HEK293T (cell line): ENCODE results near the gene RASD1.

Source experiments
- CTCF ChIA-PET: fragments of 350-600 bp; formaldehyde crosslinking; extraction: SDS; loops from one replicate; lab custom pipeline; 2021; ENCODE audit warnings: antibody characterized with exemption, inconsistent platforms; lab: Yijun Ruan, JAX
- POLR2A ChIA-PET: fragments of 350-600 bp; formaldehyde crosslinking; extraction: SDS; loops from one replicate; lab custom pipeline; 2020; ENCODE audit warnings: antibody characterized with exemption, inconsistent platforms; lab: Yijun Ruan, JAX
- DNase-seq: peaks from one replicate; pipeline ENCODE4 v3.0.0; 2012; ENCODE audit warnings: mixed read lengths; ENCODE audit errors: extremely low spot score
- ARNT ChIP-seq: fragments of 450-650 bp; IDR thresholded peaks from 2 replicates; pipeline ENCODE4 v1.6.1; 2017; ENCODE audit warnings: mild to moderate bottlenecking
- BHLHE40 ChIP-seq: fragments of 450-650 bp; IDR thresholded peaks from 2 replicates; pipeline ENCODE4 v1.6.1; 2016; ENCODE audit warnings: mild to moderate bottlenecking, moderate library complexity, borderline replicate concordance
- CTBP1 ChIP-seq: fragments of 450-650 bp; IDR thresholded peaks from 2 replicates; pipeline ENCODE4 v1.6.1; 2016; ENCODE audit warnings: borderline replicate concordance
- ELF4 ChIP-seq: fragments of 450-650 bp; IDR thresholded peaks from 2 replicates; pipeline ENCODE4 v1.6.1; 2017; ENCODE audit warnings: antibody characterized with exemption
- FOXA1 ChIP-seq: fragments of 450-650 bp; IDR thresholded peaks from 2 replicates; pipeline ENCODE4 v1.6.1; 2016; ENCODE audit warnings: mild to moderate bottlenecking
- FOXK2 ChIP-seq: fragments of 450-650 bp; IDR thresholded peaks from 2 replicates; pipeline ENCODE4 v1.6.1; 2016; ENCODE audit warnings: mild to moderate bottlenecking
- FOXM1 ChIP-seq: fragments of 450-650 bp; IDR thresholded peaks from 2 replicates; pipeline ENCODE4 v1.6.1; 2017; ENCODE audit warnings: mild to moderate bottlenecking, borderline replicate concordance
- HDGF ChIP-seq: fragments of 450-650 bp; IDR thresholded peaks from 2 replicates; pipeline ENCODE4 v1.6.1; 2017; ENCODE audit warnings: antibody characterized with exemption, borderline replicate concordance
- L3MBTL2 ChIP-seq: fragments of 450-650 bp; conservative IDR thresholded peaks from 2 replicates; pipeline ENCODE4 v1.6.1; 2016; ENCODE audit warnings: mild to moderate bottlenecking
- LEF1 ChIP-seq: fragments of 450-650 bp; IDR thresholded peaks from 2 replicates; pipeline ENCODE4 v1.6.1; 2017; ENCODE audit warnings: mild to moderate bottlenecking, borderline replicate concordance
- NFRKB ChIP-seq: fragments of 450-650 bp; IDR thresholded peaks from 2 replicates; pipeline ENCODE4 v1.6.1; 2016; ENCODE audit warnings: mild to moderate bottlenecking, moderate library complexity
- PKNOX1 ChIP-seq: fragments of 450-650 bp; IDR thresholded peaks from 2 replicates; pipeline ENCODE4 v1.6.1; 2016
- SP1 ChIP-seq: fragments of 450-650 bp; IDR thresholded peaks from 2 replicates; pipeline ENCODE4 v1.6.1; 2017
- SUZ12 ChIP-seq: fragments of 450-650 bp; IDR thresholded peaks from 2 replicates; pipeline ENCODE4 v1.6.1; 2016; ENCODE audit warnings: mild to moderate bottlenecking
- TARDBP ChIP-seq: fragments of 450-650 bp; IDR thresholded peaks from 2 replicates; pipeline ENCODE4 v1.6.1; 2016
- ZNF384 ChIP-seq: fragments of 450-650 bp; IDR thresholded peaks from 2 replicates; pipeline ENCODE4 v1.6.1; 2016

Gene RASD1

GRCh38 chr17:17514361-17514992 is 18.3 kb upstream of the RASD1 start:
- POLR2A ChIA-PET, result no interaction called here
- DNase-seq, result no peak
- CTCF ChIA-PET, result no interaction called here

GRCh38 chr17:17513626-17514025 is 17.4 kb upstream of the RASD1 start:
- CTCF ChIA-PET, result interaction anchor here (2.2 kb wide), 1 partner anchor 17 kb away, joined by 8 read pairs; the partner anchor contains the start of gene RASD1
- TF ChIP-seq FOXM1 (no peak), ELF4 (no peak), HDGF (no peak), L3MBTL2 (no peak), TARDBP (no peak), ZNF384 (no peak), SP1 (no peak), ARNT (no peak), CTBP1 (no peak), SUZ12 (no peak), FOXA1 (no peak), PKNOX1 (no peak), LEF1 (no peak), FOXK2 (no peak), BHLHE40 (no peak), NFRKB (no peak)
- DNase-seq, result no peak
- POLR2A ChIA-PET, result no interaction called here

More at GRCh38 chr17:17514361-17514992, 18.3 kb upstream of the RASD1 start:
- no peak for TF ChIP-seq FOXK2
- TF ChIP-seq SP1, result no peak
- no peak for TF ChIP-seq SUZ12
- no peak for TF ChIP-seq TARDBP
- TF ChIP-seq FOXA1, result no peak
- no peak for TF ChIP-seq ZNF384
- no peak for TF ChIP-seq LEF1
- no peak for TF ChIP-seq NFRKB
- TF ChIP-seq ELF4, result no peak
- no peak for TF ChIP-seq FOXM1
- TF ChIP-seq HDGF, result no peak
- TF ChIP-seq ARNT, result no peak
- TF ChIP-seq BHLHE40, result no peak
- TF ChIP-seq CTBP1, result no peak
- TF ChIP-seq L3MBTL2, result no peak
- no peak for TF ChIP-seq PKNOX1

- ChIA-PET POLR2A (no interaction called here), CTCF (interaction anchor here (2.2 kb wide), 1 partner anchor 16 kb away, joined by 8 read pairs; the partner anchor contains the start of gene RASD1)
- DNase-seq, result no peak
- TF ChIP-seq SUZ12 (no peak), ARNT (no peak), SP1 (no peak), FOXM1 (no peak)
Measured at GRCh38 chr17:17512866-17513265, 16.7 kb upstream of the RASD1 start.

GRCh38 chr17:17511881-17512858 is 16.0 kb upstream of the RASD1 start:
- ChIA-PET POLR2A (interaction anchor here (0.5 to 1.5 kb wide), 2 partner anchors 15 to 142 kb away, joined by 3 to 4 read pairs; partner anchors contain the start of gene RASD1), CTCF (interaction anchor here (0.6 to 2.2 kb wide), 2 partner anchors 15 to 177 kb away, joined by 5 to 8 read pairs; partner anchors contain the start of gene RASD1)
- no peak for DNase-seq
- TF ChIP-seq FOXM1, result no peak

- TF ChIP-seq FOXA1 (no peak), LEF1 (no peak), SUZ12 (no peak), NFRKB (no peak), CTBP1 (no peak), TARDBP (no peak), SP1 (no peak), L3MBTL2 (no peak), ELF4 (no peak), ZNF384 (no peak), FOXM1 (no peak), FOXK2 (no peak), HDGF (no peak), ARNT (no peak), BHLHE40 (no peak), PKNOX1 (no peak)
- no peak for DNase-seq
- POLR2A ChIA-PET, result interaction anchor here (1.5 kb wide), 1 partner anchor 15 kb away, joined by 4 read pairs; the partner anchor contains the start of gene RASD1
- CTCF ChIA-PET, result interaction anchor here (2.2 to 2.3 kb wide), 2 partner anchors 14 to 57 kb away, joined by 8 read pairs; partner anchors contain the start of gene RASD1
Measured at GRCh38 chr17:17511293-17511741, 15.1 kb upstream of the RASD1 start.
